Measurements from ENCODE around the gene SARS2.

The SARS2 gene

DNA sequence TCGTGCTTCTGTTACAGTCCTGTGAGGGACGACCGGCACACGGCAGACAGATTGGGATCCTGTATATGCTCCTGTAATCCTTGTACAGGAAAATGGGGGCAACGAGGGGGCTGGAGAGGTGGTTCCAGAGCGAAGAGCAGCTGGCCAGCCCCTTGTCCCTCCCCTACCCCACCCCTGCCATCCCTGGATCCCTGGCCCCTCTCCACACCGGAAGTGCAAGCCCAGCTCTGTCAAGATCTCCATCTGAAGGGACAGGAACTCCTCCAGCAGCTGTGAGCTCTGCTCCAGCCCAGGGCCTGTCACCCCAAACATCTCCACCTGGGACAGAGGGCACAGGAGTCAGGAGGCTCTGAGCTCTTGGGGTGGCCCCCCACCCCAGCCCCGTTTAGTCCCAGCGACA, 13.0 kb downstream of the SARS2 start:
- DNase-seq, result no peak

DNA sequence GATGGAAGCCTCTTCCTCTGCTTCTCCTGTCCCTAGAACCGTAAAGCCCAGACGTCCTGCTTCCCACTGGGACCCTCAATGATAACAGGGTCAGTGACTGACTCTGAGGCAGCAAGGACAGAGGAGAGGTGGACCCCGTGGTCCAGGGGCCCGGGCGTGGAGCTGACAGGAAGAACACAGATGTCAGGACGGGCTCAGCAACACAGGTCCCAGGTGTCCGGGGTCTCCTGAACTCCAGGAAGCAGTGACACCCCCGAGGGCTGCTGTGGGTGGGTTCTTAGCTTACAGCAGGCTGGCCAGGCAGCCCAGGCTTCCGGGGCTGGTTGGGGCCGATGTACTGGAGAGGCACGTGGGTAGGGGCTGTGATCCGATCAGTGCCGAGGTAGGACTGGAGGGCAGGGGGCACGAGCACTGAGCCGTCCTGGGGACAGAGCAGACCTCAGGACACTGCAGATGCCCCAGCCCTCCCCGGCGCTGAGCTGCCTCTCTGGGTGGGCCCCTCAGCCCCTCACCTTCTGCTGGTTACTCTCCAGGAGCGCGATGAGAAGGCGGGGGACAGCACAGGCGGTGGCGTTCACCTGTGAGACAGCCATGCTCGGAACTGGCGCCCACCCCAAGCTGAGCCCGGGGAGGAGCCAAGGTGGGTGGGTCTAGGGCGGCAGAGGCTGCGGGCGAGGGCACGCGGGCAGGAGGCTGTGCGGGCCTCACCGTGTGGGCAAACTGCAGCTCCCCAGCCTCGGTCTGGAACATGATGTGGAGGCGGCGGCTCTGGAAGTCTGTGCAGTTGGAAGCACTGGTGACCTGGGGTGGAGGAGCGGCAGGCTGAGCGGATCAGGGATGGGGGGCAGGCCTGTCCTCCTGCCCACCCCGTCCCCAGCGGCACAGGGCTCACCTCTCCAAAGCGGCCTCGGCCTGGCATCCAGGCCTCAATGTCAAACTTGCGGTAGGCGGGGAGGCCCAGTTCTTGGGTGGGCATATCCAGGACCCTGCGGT, 14.9 kb downstream of the SARS2 start:
- DNase-seq, result no peak

DNA sequence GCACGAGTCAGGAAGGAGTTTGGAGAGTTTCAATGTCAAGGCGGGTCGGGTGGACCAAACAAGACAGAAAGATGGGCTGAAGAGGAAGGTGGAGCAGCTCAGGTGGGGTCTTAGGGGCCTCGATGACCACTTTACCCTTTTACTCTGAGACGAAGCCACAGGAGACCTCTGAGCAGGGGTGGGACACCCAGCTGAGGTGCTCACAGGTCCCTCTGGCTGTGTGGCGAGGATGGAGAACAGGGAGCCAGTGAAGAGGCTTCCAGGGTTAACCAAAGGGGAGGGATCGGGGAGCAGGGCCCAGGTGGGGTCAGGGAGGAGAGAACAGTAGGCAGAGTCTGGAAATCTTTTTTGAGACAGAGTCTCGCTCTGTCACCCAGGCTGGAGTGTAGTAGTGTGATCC, 16.6 kb downstream of the SARS2 start:
- no peak for DNase-seq

- DNase-seq, result peak; percentile 63 to 85
These were observed 17.7 kb downstream of the SARS2 start for GRCh38 chr19:38912600-38913514.

- DNase-seq, result no peak
These were observed 19.1 kb downstream of the SARS2 start for GRCh38 chr19:38911388-38912001.

GRCh38 chr19:38910488-38910887, 20.1 kb downstream of the SARS2 start:
- no peak for DNase-seq

GRCh38 chr19:38908911-38909310, 21.7 kb downstream of the SARS2 start:
- no peak for DNase-seq

- DNase-seq, result no peak
These were observed 22.9 kb downstream of the SARS2 start for GRCh38 chr19:38907670-38908069.

- DNase-seq, result no peak
These were observed 23.3 kb downstream of the SARS2 start for GRCh38 chr19:38907227-38907626.

DNA sequence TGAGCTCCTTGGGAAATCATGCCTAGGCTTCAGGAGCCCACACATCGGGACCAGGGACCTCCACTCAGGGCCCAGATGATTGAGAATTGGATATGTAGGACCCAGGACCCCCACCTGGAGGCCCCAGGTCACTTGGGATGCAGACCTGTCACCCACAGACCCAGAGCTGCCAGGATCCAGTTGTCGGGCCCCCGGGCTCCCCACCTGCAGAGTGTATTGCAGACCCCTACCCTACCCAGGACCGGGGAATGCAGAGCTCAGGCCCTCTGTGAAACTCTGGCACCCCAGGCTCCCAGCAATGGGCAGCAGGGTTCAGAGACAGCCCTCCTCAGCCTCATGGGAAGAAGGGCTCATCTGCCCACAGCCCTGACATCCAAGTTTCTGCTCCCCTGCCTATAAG, 24.9 kb downstream of the SARS2 start:
- DNase-seq, result no peak

DNA sequence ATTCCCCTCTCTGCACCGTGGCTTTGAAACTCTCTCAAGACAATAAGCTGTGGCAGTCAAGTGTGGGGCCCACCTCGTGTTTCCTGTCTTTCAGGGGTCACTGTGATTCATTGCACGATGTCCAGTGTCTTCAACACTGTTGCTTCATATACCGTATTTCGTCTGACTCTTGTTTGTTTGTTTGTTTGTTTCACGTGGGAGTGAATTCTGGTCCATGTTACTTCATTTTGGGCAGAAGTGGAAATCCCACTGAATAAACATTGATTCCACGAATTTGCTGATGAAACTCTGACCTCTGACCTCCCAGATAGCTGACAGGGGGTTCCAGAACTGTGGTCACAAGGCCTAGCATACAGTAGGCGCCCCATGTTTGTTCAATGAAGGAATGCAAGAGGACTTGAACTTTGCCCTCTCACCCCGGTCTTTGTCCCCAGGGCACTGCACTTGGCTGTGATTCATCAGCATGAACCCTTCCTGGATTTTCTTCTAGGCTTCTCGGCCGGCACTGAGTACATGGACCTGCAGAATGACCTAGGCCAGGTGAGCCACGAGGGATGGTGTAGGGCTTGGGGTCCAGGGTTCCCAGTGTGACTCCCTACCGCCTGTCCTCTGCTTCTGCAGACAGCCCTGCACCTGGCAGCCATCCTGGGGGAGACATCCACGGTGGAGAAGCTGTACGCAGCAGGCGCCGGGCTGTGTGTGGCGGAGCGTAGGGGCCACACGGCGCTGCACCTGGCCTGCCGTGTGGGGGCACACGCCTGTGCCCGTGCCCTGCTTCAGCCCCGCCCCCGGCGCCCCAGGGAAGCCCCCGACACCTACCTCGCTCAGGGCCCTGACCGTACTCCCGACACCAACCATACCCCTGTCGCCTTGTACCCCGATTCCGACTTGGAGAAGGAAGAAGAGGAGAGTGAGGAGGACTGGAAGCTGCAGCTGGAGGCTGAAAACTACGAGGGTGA, 25.7 kb downstream of the SARS2 start:
- peak; percentile 76 to 82 for DNase-seq

DNA sequence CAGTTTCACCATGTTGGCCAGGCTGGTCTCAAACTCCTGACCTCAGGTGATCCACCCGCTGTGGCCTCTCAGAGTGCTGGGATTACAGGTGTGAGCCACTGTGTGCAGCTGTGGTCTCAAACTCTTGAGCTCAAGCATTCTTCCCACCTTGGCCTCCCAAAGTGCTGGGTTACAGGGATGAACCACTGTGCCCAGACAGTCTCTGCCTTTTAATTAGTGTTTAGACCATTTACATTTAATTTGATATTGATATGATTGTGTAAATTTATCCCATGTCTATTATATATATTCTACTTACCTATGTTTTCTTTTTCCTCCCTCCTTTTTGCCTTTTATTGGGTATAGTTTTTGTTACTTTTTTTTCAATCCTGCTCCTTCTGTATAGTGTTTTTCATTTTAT, 28.9 kb downstream of the SARS2 start:
- no peak for DNase-seq

- DNase-seq, result peak; percentile 37
These were observed 29.8 kb downstream of the SARS2 start for GRCh38 chr19:38900743-38901190.

GRCh38 chr19:38900202-38900629, 30.3 kb downstream of the SARS2 start:
- DNase-seq, result peak; percentile 60 to 62

- peak; percentile 100 for DNase-seq
These were observed 30.9 kb downstream of the SARS2 start, which contains the start of the genes NFKBIB and SIRT2 for GRCh38 chr19:38899447-38900201. NFKBIB (plus strand) TSS chr19:38899969; CDS start chr19:38900033, 64 bp downstream. SIRT2 (minus strand) TSS chr19:38899618; CDS start chr19:38899521, 97 bp downstream.

DNA sequence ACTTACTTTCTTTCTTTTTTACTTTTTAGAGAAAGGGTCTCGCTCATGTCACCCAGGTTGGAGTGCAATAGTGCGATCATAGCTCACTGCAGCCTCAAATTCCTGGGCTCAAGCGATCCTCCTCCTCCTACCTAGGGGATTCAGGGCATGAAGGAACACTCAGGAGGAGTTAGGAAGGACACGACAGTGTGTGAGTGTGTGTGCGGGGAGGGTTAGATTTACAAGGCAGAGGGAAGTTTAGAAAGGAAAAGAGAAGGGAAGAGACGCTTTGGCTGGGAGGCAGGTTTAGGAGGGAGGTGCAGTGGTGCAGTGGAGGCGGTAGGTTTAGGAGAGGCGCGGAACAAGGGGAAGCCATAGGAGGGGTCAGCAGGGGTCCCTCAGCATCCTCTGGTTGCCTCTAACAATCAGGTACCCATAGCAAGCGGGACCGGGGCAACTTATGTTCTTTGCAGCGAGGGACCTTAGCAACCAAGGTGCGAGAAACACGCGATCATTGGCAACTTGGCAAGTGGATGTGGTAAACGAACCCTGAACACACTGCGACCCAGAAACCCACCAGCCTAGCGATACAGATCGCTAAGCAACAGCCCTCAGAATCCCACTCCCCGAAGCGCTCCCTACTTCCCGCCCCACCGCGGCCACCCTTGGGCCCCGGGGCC, 31.6 kb downstream of the SARS2 start:
- DNase-seq, result peak in 1 of 2 donors; percentile 16

- DNase-seq, result no peak
These were observed 35.6 kb downstream of the SARS2 start for GRCh38 chr19:38894968-38895367.

- no peak for DNase-seq
These were observed 37.2 kb downstream of the SARS2 start for GRCh38 chr19:38893341-38893771.

- DNase-seq, result no peak
These were observed 37.7 kb downstream of the SARS2 start for GRCh38 chr19:38892841-38893240.

DNA sequence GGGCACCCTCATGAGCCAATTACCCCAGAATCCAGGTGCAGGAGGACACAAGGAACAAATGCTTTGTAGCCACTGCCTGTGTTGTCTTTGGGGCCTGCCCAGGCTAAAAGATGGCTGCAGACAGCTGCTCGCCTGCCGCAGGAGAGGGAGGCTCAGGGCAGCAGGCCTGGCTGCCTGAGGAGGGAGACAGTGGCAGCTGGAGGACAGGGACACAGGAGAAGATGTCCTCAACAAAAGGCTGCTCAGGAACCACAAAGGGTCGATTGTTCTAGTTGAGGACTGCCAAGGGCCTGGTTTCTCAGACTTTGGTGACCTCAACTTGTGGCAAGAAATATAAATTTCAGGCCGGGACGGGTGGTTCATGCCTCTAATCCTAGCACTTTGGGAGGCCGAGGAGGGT, 38.8 kb downstream of the SARS2 start:
- no peak for DNase-seq
